Glutamatergic neuron (in vitro differentiated cells): ENCODE measurements around the gene MLF1. TPM values are rescaled to one million over a fixed set of nuclear protein-coding genes. Genes with fewer than 3 reads are reported as not detected.

Experiments used
- DNase-seq: peaks from one replicate; pipeline ENCODE4 v3.0.0; 2022
- H3K27ac Mint-ChIP-seq: one replicate; pipeline ENCODE4 v1.8.0; 2020; ENCODE audit warnings: mild to moderate bottlenecking, mixed read lengths, inconsistent platforms; ENCODE audit not compliant: unreplicated experiment
- H3K27me3 Mint-ChIP-seq: one replicate; pipeline ENCODE4 v1.8.0; 2020; ENCODE audit warnings: mild to moderate bottlenecking, moderate library complexity, mixed read lengths, inconsistent platforms; ENCODE audit not compliant: unreplicated experiment
- H3K36me3 Mint-ChIP-seq: one replicate; pipeline ENCODE4 v1.8.0; 2020; ENCODE audit warnings: mild to moderate bottlenecking, mixed read lengths, inconsistent platforms; ENCODE audit not compliant: unreplicated experiment
- H3K4me1 Mint-ChIP-seq: one replicate; pipeline ENCODE4 v1.8.0; 2020; ENCODE audit warnings: mild to moderate bottlenecking, low read depth, mixed read lengths, inconsistent platforms; ENCODE audit not compliant: unreplicated experiment
- H3K4me3 Mint-ChIP-seq: one replicate; pipeline ENCODE4 v1.8.0; 2020; ENCODE audit warnings: mild to moderate bottlenecking, mixed read lengths, inconsistent platforms; ENCODE audit not compliant: unreplicated experiment
- H3K9me3 Mint-ChIP-seq: one replicate; pipeline ENCODE4 v1.8.0; 2020; ENCODE audit warnings: mild to moderate bottlenecking, moderate library complexity, mixed read lengths, inconsistent platforms; ENCODE audit not compliant: unreplicated experiment
- total RNA-seq: library from RNA; stranded (reverse); fragmentation: NEBNext Ultra II Directional; extraction: Animal tissue kit (Norgen Biotek cat#: 25700); gene quantifications from one replicate; pipeline ENCODE4 v1.2.1, GENCODE V29; 2021; ENCODE audit not compliant: unreplicated experiment
- TF ChIP-seq, protein P1 (sequence below): fragments of 200-600 bp; sonication (generic); IDR thresholded peaks from one replicate; pipeline ENCODE4 v1.5.0; 2021; ENCODE audit not compliant: partially characterized antibody, unreplicated experiment

Gene MLF1
- total RNA-seq, 1 donor from 2014 or later = 16.8 TPM

DNA sequence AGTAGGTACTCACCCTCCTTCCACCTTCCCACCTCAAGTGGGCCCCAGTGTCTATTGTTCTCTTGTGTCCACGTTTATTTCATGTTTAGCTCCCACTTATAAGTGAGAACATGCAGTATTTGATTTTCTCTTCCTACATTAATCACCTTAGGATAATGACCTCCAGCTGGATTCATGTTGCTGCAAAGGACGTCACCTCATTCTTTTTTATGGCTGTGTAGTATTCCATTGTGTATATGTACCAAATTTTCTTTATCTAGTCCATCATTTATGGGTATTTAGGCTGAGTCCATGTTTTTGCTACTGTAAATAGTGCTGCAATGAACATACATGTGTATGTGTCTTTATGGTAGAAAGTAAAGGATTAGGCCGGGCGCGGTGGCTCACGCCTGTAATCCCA is 5.9 kb upstream of the MLF1 start:
- H3K4me1 Mint-ChIP-seq = no peaks in the 10 kb centered on the region
- H3K27me3 Mint-ChIP-seq = peaks cover 4% of the 10 kb centered on the region
- H3K27ac Mint-ChIP-seq = no peak overlapping the region
- no peaks in the 10 kb centered on the region for H3K9me3 Mint-ChIP-seq
- TF ChIP-seq, protein P1, sequence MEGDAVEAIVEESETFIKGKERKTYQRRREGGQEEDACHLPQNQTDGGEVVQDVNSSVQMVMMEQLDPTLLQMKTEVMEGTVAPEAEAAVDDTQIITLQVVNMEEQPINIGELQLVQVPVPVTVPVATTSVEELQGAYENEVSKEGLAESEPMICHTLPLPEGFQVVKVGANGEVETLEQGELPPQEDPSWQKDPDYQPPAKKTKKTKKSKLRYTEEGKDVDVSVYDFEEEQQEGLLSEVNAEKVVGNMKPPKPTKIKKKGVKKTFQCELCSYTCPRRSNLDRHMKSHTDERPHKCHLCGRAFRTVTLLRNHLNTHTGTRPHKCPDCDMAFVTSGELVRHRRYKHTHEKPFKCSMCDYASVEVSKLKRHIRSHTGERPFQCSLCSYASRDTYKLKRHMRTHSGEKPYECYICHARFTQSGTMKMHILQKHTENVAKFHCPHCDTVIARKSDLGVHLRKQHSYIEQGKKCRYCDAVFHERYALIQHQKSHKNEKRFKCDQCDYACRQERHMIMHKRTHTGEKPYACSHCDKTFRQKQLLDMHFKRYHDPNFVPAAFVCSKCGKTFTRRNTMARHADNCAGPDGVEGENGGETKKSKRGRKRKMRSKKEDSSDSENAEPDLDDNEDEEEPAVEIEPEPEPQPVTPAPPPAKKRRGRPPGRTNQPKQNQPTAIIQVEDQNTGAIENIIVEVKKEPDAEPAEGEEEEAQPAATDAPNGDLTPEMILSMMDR = no peak
- no peak for DNase-seq
- H3K36me3 Mint-ChIP-seq = no peaks in the 10 kb centered on the region
- H3K4me3 Mint-ChIP-seq = no peak overlapping the region

DNA sequence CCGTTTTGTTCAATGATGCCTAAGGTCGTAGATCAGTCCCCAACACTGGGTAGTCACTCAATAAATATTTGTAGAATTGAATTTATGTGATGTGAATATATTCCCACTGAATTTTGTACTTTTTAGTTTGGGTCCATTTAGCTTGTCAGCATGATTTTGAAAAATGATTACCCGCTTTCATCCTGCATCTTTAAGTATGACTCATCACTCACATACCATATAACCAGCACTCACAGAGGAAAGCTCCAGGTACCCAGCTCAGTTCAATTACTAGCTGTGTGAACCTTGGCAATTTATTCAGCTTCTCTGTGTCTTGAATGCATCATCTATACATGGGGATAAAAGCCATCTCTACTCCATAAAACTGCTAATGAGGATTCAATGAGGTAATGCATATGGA is 2.2 kb upstream of the MLF1 start:
- no peak for DNase-seq
- no peak overlapping the region for H3K4me3 Mint-ChIP-seq

DNA sequence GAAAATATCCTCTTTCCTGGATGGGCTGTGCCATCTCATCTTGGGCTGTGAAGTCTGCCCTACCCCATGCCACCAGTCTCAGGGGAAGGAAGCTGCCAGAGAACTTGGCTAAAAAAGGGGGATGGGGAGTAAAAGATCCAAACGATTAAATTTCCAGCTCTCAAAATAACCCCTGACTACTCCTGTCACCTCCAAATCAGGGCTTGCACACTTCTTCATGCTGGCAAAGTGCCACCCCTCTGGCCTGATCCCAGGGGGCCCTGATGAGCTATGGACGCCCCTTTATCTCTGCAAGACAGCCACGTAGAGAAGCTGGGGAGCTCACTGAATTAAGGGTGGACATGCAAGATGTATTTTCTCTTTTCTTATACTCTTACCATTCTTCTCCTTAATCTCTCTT is 1.2 kb upstream of the MLF1 start:
- no peak overlapping the region for H3K27ac Mint-ChIP-seq
- H3K4me1 Mint-ChIP-seq = no peaks in the 10 kb centered on the region
- H3K9me3 Mint-ChIP-seq = peaks cover 3% of the 10 kb centered on the region
- no peaks in the 10 kb centered on the region for H3K36me3 Mint-ChIP-seq
- DNase-seq = no peak
- no peak overlapping the region for H3K4me3 Mint-ChIP-seq
- H3K27me3 Mint-ChIP-seq = peaks cover 9% of the 10 kb centered on the region
- TF ChIP-seq, protein P1 = no peak

More for the DNA sequence above, 2.2 kb upstream of the MLF1 start:
- H3K27me3 Mint-ChIP-seq = peaks cover 9% of the 10 kb centered on the region
- H3K9me3 Mint-ChIP-seq = peaks cover 3% of the 10 kb centered on the region
- TF ChIP-seq, protein P1 = no peak
- H3K4me1 Mint-ChIP-seq = no peaks in the 10 kb centered on the region
- H3K36me3 Mint-ChIP-seq = no peaks in the 10 kb centered on the region
- H3K27ac Mint-ChIP-seq = no peak overlapping the region

DNA sequence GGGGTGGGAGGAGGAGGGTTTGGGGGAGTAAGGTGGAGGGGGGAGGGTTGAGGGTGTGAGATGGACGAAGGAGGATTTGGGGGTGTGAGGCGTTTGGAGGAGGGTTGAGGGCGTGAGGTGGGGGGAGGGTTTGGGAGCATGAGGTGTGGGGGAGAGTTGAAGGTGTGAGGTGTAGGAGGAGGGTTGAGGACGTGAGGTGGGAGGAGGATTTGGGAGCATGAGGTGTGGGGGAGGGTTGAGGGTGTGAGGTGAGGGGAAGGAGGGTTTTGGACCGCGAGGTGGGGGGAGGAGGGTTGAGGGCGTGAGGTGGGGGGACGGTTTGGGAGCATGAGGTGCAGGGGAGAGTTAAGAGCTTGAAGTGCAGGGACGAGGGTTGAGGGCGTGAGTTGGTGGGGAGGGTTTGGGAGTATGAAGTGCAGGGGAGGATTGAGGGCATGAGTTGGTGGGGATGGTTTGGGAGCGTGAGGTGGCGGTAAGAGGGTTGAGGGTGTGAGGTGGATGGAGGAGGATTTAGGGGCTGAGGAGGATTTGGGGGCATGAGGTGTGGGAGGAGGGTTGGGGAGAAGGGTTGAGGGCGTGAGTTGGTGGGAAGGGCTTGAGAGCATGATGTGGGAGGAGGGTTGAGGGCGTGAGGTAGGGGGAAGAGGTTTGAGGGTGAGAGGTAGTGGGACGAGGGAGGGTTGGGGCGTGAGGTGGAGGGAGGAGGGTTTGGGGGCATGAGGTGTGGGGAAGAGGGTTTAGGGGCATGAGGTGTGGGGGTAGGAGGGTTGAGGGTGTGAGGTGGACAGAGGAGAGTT is 1.2 kb downstream of the MLF1 start:
- H3K4me3 Mint-ChIP-seq = no peak overlapping the region
- peaks cover 3% of the 10 kb centered on the region for H3K9me3 Mint-ChIP-seq
- no peaks in the 10 kb centered on the region for H3K36me3 Mint-ChIP-seq
- TF ChIP-seq, protein P1 = no peak
- H3K27ac Mint-ChIP-seq = no peak overlapping the region
- DNase-seq = no peak
- no peaks in the 10 kb centered on the region for H3K4me1 Mint-ChIP-seq
- peaks cover 6% of the 10 kb centered on the region for H3K27me3 Mint-ChIP-seq

DNA sequence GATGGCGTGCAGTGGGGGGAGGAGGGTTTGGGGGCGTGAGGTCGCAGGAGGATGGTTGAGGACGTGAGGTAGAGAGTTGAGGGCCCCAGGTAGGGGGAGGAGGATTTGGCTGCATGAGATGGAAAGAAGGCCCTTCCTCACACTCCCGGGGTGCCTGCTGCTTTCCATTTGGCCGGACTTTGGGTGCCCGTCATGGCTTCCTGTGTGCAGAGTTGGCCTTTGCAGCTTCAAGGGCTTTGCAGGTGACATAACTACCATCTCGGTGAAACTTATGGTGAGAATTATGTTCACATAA is 1.7 kb downstream of the MLF1 start:
- Mint-ChIP-seq H3K4me1 (no peaks in the 10 kb centered on the region), H3K9me3 (peaks cover 3% of the 10 kb centered on the region), H3K36me3 (no peaks in the 10 kb centered on the region), H3K27ac (no peak overlapping the region), H3K27me3 (peaks cover 6% of the 10 kb centered on the region), H3K4me3 (peak overlapping the region; percentile 30)
- TF ChIP-seq, protein P1 = no peak
- DNase-seq = no peak
